ENCODE results near the gene MRPS6.

DNA sequence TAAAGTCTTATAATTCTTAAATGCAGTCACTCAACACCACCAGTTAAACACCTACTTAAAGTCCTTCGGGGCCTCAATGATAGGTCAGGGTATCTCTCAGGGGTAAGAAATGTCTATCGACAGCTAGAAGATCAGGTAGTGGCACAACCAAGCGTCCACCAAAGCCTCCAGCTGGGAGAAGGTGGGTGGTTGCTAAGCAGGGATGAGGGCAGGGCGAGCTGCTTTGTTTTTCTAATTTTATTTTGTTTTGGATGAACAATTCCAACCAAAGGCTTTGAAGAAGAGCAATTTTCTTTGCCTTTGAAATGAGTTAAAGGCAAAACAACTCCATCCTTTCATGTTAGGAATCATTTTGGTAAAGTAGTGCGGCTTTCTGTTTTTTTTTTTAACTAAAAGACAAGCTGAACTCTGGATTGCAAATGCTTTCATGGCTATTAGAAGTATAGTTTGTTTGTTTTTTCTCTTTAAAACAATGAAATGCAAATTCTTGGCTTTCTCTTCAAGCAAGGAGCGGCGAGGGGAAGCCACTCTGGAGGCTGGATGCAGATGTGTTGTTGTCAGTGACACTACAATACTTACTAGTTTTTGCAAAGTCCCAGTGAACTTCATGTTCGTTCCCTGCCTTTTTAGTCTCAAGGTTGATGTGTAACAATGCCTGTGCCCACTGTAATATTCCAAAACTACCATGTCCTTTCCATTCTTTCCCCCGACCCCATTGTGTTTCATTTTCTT is 106.0 kb downstream of the MRPS6 start:
- TF ChIP-seq, protein P1, sequence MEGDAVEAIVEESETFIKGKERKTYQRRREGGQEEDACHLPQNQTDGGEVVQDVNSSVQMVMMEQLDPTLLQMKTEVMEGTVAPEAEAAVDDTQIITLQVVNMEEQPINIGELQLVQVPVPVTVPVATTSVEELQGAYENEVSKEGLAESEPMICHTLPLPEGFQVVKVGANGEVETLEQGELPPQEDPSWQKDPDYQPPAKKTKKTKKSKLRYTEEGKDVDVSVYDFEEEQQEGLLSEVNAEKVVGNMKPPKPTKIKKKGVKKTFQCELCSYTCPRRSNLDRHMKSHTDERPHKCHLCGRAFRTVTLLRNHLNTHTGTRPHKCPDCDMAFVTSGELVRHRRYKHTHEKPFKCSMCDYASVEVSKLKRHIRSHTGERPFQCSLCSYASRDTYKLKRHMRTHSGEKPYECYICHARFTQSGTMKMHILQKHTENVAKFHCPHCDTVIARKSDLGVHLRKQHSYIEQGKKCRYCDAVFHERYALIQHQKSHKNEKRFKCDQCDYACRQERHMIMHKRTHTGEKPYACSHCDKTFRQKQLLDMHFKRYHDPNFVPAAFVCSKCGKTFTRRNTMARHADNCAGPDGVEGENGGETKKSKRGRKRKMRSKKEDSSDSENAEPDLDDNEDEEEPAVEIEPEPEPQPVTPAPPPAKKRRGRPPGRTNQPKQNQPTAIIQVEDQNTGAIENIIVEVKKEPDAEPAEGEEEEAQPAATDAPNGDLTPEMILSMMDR (IDR thresholded peaks at IDR 0.05), result no peak
- no peak for TF ChIP-seq POLR2AphosphoS5 (IDR thresholded peaks at IDR 0.05)
